Ureter (tissue), 1 donor: Measurements from ENCODE around the gene NELL1. TPM values are rescaled to one million over a fixed set of nuclear protein-coding genes. Genes with fewer than 3 reads are reported as not detected.

Source experiments
- DNase-seq: peaks from one replicate; pipeline ENCODE4 v3.0.0-alpha.2; 2020; ENCODE audit warnings: low spot score
- total RNA-seq: library from RNA; stranded (reverse); gene quantifications from one replicate; pipeline ENCODE4 v1.2.4, GENCODE V29; 2023
- donor health status: DM: yes; HTN: yes; CAD: no.

The NELL1 gene
- total RNA-seq, 1 donor from 2014 or later: not detected

- DNase-seq: no peak
These were observed 1.1 kb upstream of the NELL1 start for GRCh38 chr11:20668131-20668809.

- DNase-seq: no peak
These were observed 666 bp downstream of the NELL1 start for GRCh38 chr11:20669820-20670684.

GRCh38 chr11:20670932-20671403, 1.6 kb downstream of the NELL1 start:
- no peak for DNase-seq

- DNase-seq: no peak
These were observed 2.6 kb downstream of the NELL1 start for GRCh38 chr11:20671856-20672546.

GRCh38 chr11:20672575-20672974, 3.2 kb downstream of the NELL1 start:
- no peak for DNase-seq

- DNase-seq: no peak
These were observed 7.3 kb downstream of the NELL1 start for GRCh38 chr11:20676658-20677057.

- DNase-seq: no peak
These were observed 19.4 kb downstream of the NELL1 start for GRCh38 chr11:20688761-20689160.

- DNase-seq: no peak
These were observed 38.5 kb downstream of the NELL1 start for GRCh38 chr11:20707876-20708275.

- no peak for DNase-seq
These were observed 43.5 kb downstream of the NELL1 start for GRCh38 chr11:20712912-20713311.

- DNase-seq: no peak
These were observed 46.1 kb downstream of the NELL1 start for GRCh38 chr11:20715464-20715863.

- no peak for DNase-seq
These were observed 46.5 kb downstream of the NELL1 start for GRCh38 chr11:20715931-20716330.

GRCh38 chr11:20719821-20720220, 50.4 kb downstream of the NELL1 start:
- DNase-seq: no peak

GRCh38 chr11:20723366-20723765, 54.0 kb downstream of the NELL1 start:
- DNase-seq: no peak

- no peak for DNase-seq
These were observed 60.3 kb downstream of the NELL1 start for GRCh38 chr11:20729597-20730105.

- DNase-seq: no peak
These were observed 62.4 kb downstream of the NELL1 start for GRCh38 chr11:20731676-20732215.

GRCh38 chr11:20739107-20739506, 69.7 kb downstream of the NELL1 start:
- no peak for DNase-seq

GRCh38 chr11:20739577-20739976, 70.2 kb downstream of the NELL1 start:
- DNase-seq: no peak

GRCh38 chr11:20754933-20755332, 85.5 kb downstream of the NELL1 start:
- DNase-seq: no peak

- DNase-seq: no peak
These were observed 90.2 kb downstream of the NELL1 start for GRCh38 chr11:20759541-20759940.

GRCh38 chr11:20760811-20761210, 91.4 kb downstream of the NELL1 start:
- no peak for DNase-seq

GRCh38 chr11:20762116-20762844, 92.9 kb downstream of the NELL1 start:
- no peak for DNase-seq
